SK-N-SH (cell line): ENCODE measurements around the gene TGDS. TPM values are rescaled to one million over a fixed set of nuclear protein-coding genes. Genes with fewer than 3 reads are reported as not detected.

ENCODE experiments used
- CTCF ChIA-PET: fragments of 300-600, 350-600 bp; formaldehyde crosslinking; extraction: SDS; loops from one replicate; lab custom pipeline; 2021; lab: Yijun Ruan, JAX
- POLR2A ChIA-PET: fragments of 350-600 bp; sonication (Branson Sonifier 250); formaldehyde crosslinking; extraction: SDS; loops from one replicate; lab custom pipeline; 2020; ENCODE audit warnings: antibody characterized with exemption, inconsistent platforms; lab: Yijun Ruan, JAX
- DNase-seq: peaks from one replicate; pipeline ENCODE4 v3.0.0; 2012
- H2AFZ ChIP-seq: fragments of 200-600 bp; sonication (generic); 2 replicates; pipeline ENCODE4 v1.8.1; 2016; ENCODE audit warnings: antibody characterized with exemption, mild to moderate bottlenecking, low read depth
- H3F3A ChIP-seq: fragments of 200-600 bp; sonication (generic); replicated peaks from 2 replicates; pipeline ENCODE3; 2016; ENCODE audit warnings: antibody characterized with exemption, mild to moderate bottlenecking; ENCODE audit not compliant: insufficient read depth
- H3K27ac ChIP-seq, 2 experiments: fragments of 200-500 bp in 1 of 2; fragments of 200-600 bp in 1 of 2; sonication (Bioruptor generic) in 1 of 2; sonication (generic), shearing (Covaris generic) in 1 of 2; 2 replicates each; pipeline versions ENCODE4 v1.5.1 to v1.6.1; 2014 to 2016; ENCODE audit warnings: low read depth in 2 of 2, inconsistent platforms in 1 of 2, low read length in 1 of 2, mild to moderate bottlenecking in 1 of 2, mixed read lengths in 1 of 2
- H3K27me3 ChIP-seq: fragments of 200-600 bp; sonication (generic), shearing (Covaris generic); 2 replicates; pipeline ENCODE4 v1.6.1; 2016; ENCODE audit warnings: mixed run types; ENCODE audit not compliant: insufficient read depth
- H3K36me3 ChIP-seq, 2 experiments: fragments of 200-500 bp in 1 of 2; fragments of 200-600 bp in 1 of 2; sonication (Bioruptor generic) in 1 of 2; sonication (generic) in 1 of 2; replicated peaks in 1 of 2; 2 replicates each; pipeline versions ENCODE3 to v1.5.1; 2014 to 2016; ENCODE audit warnings: low read length in 1 of 2, mild to moderate bottlenecking in 1 of 2; ENCODE audit not compliant: insufficient read depth in 2 of 2, control insufficient read depth in 1 of 2
- H3K4me1 ChIP-seq, 2 experiments: fragments of 200-500 bp in 1 of 2; fragments of 200-600 bp in 1 of 2; sonication (Bioruptor generic) in 1 of 2; sonication (generic), shearing (Covaris generic) in 1 of 2; 2 replicates each; pipeline versions ENCODE4 v1.5.1 to v1.6.1; 2014 to 2016; ENCODE audit warnings: low read depth in 1 of 2, low read length in 1 of 2, mixed run types in 1 of 2; ENCODE audit not compliant: insufficient read depth in 2 of 2, control insufficient read depth in 1 of 2
- H3K4me2 ChIP-seq: fragments of 200-600 bp; sonication (generic), shearing (Covaris generic); 2 replicates; pipeline ENCODE4 v1.6.1; 2017; ENCODE audit warnings: mixed run types
- H3K4me3 ChIP-seq, 2 experiments: fragments of 200-500 bp in 1 of 2; fragments of 200-600 bp in 1 of 2; sonication (Bioruptor generic) in 1 of 2; sonication (generic), shearing (Covaris generic) in 1 of 2; 2 replicates each; pipeline versions ENCODE4 v1.5.1 to v1.8.1; 2014 to 2016; ENCODE audit warnings: low read depth in 2 of 2, inconsistent platforms in 1 of 2, low read length in 1 of 2, mild to moderate bottlenecking in 1 of 2, mixed read lengths in 1 of 2, moderate library complexity in 1 of 2
- H3K79me2 ChIP-seq: fragments of 200-600 bp; sonication (generic); 2 replicates; pipeline ENCODE4 v1.8.1; 2017; ENCODE audit warnings: mild to moderate bottlenecking; ENCODE audit not compliant: insufficient read depth
- H3K9ac ChIP-seq: fragments of 200-600 bp; sonication (generic); 2 replicates; pipeline ENCODE4 v1.6.1; 2017; ENCODE audit warnings: mixed run types
- H3K9me2 ChIP-seq: fragments of 200-600 bp; sonication (generic); 2 replicates; pipeline ENCODE4 v1.6.1; 2017; ENCODE audit warnings: mixed run types
- H3K9me3 ChIP-seq: fragments of 200-600 bp; sonication (generic); 2 replicates; pipeline ENCODE4 v1.6.1; 2017; ENCODE audit warnings: mixed run types, mild to moderate bottlenecking, moderate library complexity
- H4K20me1 ChIP-seq: fragments of 200-600 bp; sonication (generic); 2 replicates; pipeline ENCODE4 v1.6.1; 2017; ENCODE audit warnings: mild to moderate bottlenecking, mixed run types; ENCODE audit not compliant: insufficient read depth
- CTCF ChIP-seq: fragments of 200-600 bp; sonication (generic); IDR thresholded peaks from 2 replicates; pipeline ENCODE4 v1.6.1; 2017; ENCODE audit warnings: antibody characterized with exemption, mild to moderate bottlenecking, moderate library complexity
- ELF1 ChIP-seq: IDR thresholded peaks from 2 replicates; pipeline ENCODE4 v1.4.0; 2012
- EP300 ChIP-seq, 2 experiments: IDR thresholded peaks; 2 replicates each; pipeline versions ENCODE4 v1.4.0 to v1.6.1; 2012; ENCODE audit warnings: borderline replicate concordance in 1 of 2, low read depth in 1 of 2, low read length in 1 of 2
- FOSL2 ChIP-seq: IDR thresholded peaks from 2 replicates; pipeline ENCODE4 v1.4.0; 2012; ENCODE audit warnings: low read depth, mild to moderate bottlenecking, moderate library complexity, borderline replicate concordance
- FOXM1 ChIP-seq: IDR thresholded peaks from 2 replicates; pipeline ENCODE4 v1.4.0; 2012; ENCODE audit warnings: low read depth, mild to moderate bottlenecking
- IRF3 ChIP-seq: fragments of 150-350 bp; IDR thresholded peaks from 2 replicates; pipeline ENCODE4 v1.6.1; 2016; ENCODE audit warnings: mild to moderate bottlenecking, low read depth, low read length
- MEF2A ChIP-seq: IDR thresholded peaks from 2 replicates; pipeline ENCODE4 v1.4.0; 2012; ENCODE audit warnings: low read depth, borderline replicate concordance
- MXI1 ChIP-seq: IDR thresholded peaks from 2 replicates; pipeline ENCODE4 v1.6.1; 2012; ENCODE audit warnings: mild to moderate bottlenecking, low read depth, low read length, improper control_type of control experiment
- NFIC ChIP-seq: IDR thresholded peaks from 2 replicates; pipeline ENCODE4 v1.4.0; 2012; ENCODE audit warnings: borderline replicate concordance
- NRF1 ChIP-seq: IDR thresholded peaks from 2 replicates; pipeline ENCODE4 v1.6.1; 2012; ENCODE audit warnings: low read depth, mild to moderate bottlenecking, low read length
- PBX3 ChIP-seq: IDR thresholded peaks from 2 replicates; pipeline ENCODE4; 2012
- SIN3A ChIP-seq: IDR thresholded peaks from 2 replicates; pipeline ENCODE4 v1.6.1; 2012; ENCODE audit warnings: low read depth, mild to moderate bottlenecking, low read length, moderate library complexity, borderline replicate concordance
- TAF1 ChIP-seq: IDR thresholded peaks from 2 replicates; pipeline ENCODE4 v1.6.1; 2012; ENCODE audit warnings: low read depth, mild to moderate bottlenecking, low read length, moderate library complexity, borderline replicate concordance
- USF1 ChIP-seq: IDR thresholded peaks from 2 replicates; pipeline ENCODE4 v1.4.0; 2012; ENCODE audit warnings: low read depth, borderline replicate concordance
- YY1 ChIP-seq: IDR thresholded peaks from 2 replicates; pipeline ENCODE4 v1.4.0; 2012; ENCODE audit warnings: low read depth, mild to moderate bottlenecking
- ZBTB33 ChIP-seq: IDR thresholded peaks from 2 replicates; pipeline ENCODE4 v1.4.0; 2012; ENCODE audit warnings: low read depth, borderline replicate concordance
- WGBS: methylation state at CpG from one replicate; pipeline ENCODE4 v1.1.6; 2017; ENCODE audit warnings: low lambda C conversion rate; 5-methylcytosine and 5-hydroxymethylcytosine counted together
- polyA plus RNA-seq, 3 experiments: library from polyadenylated mRNA; depleted of rRNA; stranded (reverse); fragments of >200 nt; gene quantifications; 2 replicates each; pipeline ENCODE4 v1.2.3, GENCODE V29; 2012

TGDS gene
- polyA plus RNA-seq, 1 of the 3 experiments (the other 2 are of a cell fraction): 8.2 TPM

GRCh38 chr13:94561126-94561525 is 34.8 kb downstream of the TGDS start:
- no peaks in the 10 kb centered on the region for H4K20me1 ChIP-seq
- ChIA-PET POLR2A (interaction anchor here (1.8 kb wide), 1 partner anchor 12 kb away, joined by 5 read pairs; no protein-coding TSS in a partner anchor), CTCF (no interaction called here)
- H3K4me1 ChIP-seq: no peaks in the 10 kb centered on the region; a peak in 1 of 4 replicates
- no peak overlapping the region for H3K4me2 ChIP-seq
- no peaks in the 10 kb centered on the region for H3K36me3 ChIP-seq
- H3K9ac ChIP-seq: no peak overlapping the region
- DNase-seq: no peak
- H3F3A ChIP-seq: no peaks in the 10 kb centered on the region
- no peaks in the 10 kb centered on the region for H3K27me3 ChIP-seq
- WGBS: 88% methylated on average over 3 of the region's 3 CpGs
- H3K27ac ChIP-seq: no peak overlapping the region
- no peaks in the 10 kb centered on the region for H3K9me2 ChIP-seq
- TF ChIP-seq MXI1 (no peak), YY1 (no peak), EP300 (IDR thresholded peaks at IDR 0.05; ENCODE audit: borderline replicate concordance in 1 of 2, low read depth in 1 of 2, low read length in 1 of 2) (no peak), NFIC (no peak), IRF3 (no peak), SIN3A (no peak), MEF2A (no peak), CTCF (no peak), USF1 (no peak), NRF1 (no peak), FOSL2 (no peak), PBX3 (no peak)
- no peak overlapping the region for H2AFZ ChIP-seq
- H3K9me3 ChIP-seq: no peaks in the 10 kb centered on the region
- H3K4me3 ChIP-seq: no peak overlapping the region
- no peaks in the 10 kb centered on the region for H3K79me2 ChIP-seq

- Histone ChIP-seq H3K4me3 (no peak overlapping the region), H3K27ac (no peak overlapping the region), H3K27me3 (no peaks in the 10 kb centered on the region), H3K4me1 (no peaks in the 10 kb centered on the region; a peak in 1 of 4 replicates), H3K4me2 (no peak overlapping the region), H3K9me2 (no peaks in the 10 kb centered on the region), H2AFZ (no peak overlapping the region), H3F3A (no peaks in the 10 kb centered on the region), H3K36me3 (no peaks in the 10 kb centered on the region), H3K9ac (no peak overlapping the region), H3K79me2 (no peaks in the 10 kb centered on the region), H3K9me3 (no peaks in the 10 kb centered on the region), H4K20me1 (no peaks in the 10 kb centered on the region)
- WGBS: 75% methylated on average over 2 of the region's 2 CpGs
- no peak for DNase-seq
- ChIA-PET CTCF (no interaction called here), POLR2A (no interaction called here)
- TF ChIP-seq EP300 (IDR thresholded peaks at IDR 0.05; ENCODE audit: borderline replicate concordance in 1 of 2, low read depth in 1 of 2, low read length in 1 of 2): no peak
- no peak for TF ChIP-seq ELF1
- no peak for TF ChIP-seq TAF1
- TF ChIP-seq MXI1: no peak
- TF ChIP-seq FOSL2: no peak
- TF ChIP-seq FOXM1: no peak
- TF ChIP-seq ZBTB33: no peak
- TF ChIP-seq CTCF: no peak
- no peak for TF ChIP-seq IRF3
These were observed 35.8 kb downstream of the TGDS start for GRCh38 chr13:94560116-94560515.
